Ishikawa (cell line): ENCODE results near the gene AURKAIP1.

Experiments
- CEBPB ChIP-seq: IDR thresholded peaks from 2 replicates; pipeline ENCODE4 v1.6.1; 2012
- CREB1 ChIP-seq: IDR thresholded peaks from 2 replicates; pipeline ENCODE4 v1.6.1; 2012; ENCODE audit warnings: low read depth
- EGR1 ChIP-seq: IDR thresholded peaks from 2 replicates; pipeline ENCODE4 v1.6.1; 2012
- EP300 ChIP-seq: IDR thresholded peaks from 2 replicates; pipeline ENCODE4 v1.6.1; 2012; ENCODE audit warnings: borderline replicate concordance
- FOXM1 ChIP-seq: IDR thresholded peaks from 2 replicates; pipeline ENCODE4 v1.6.1; 2012; ENCODE audit warnings: low read depth, borderline replicate concordance
- MAX ChIP-seq: IDR thresholded peaks from 2 replicates; pipeline ENCODE4 v1.6.1; 2012
- NFIC ChIP-seq: IDR thresholded peaks from 2 replicates; pipeline ENCODE4 v1.6.1; 2012
- RAD21 ChIP-seq: IDR thresholded peaks from 2 replicates; pipeline ENCODE4 v1.6.1; 2012; ENCODE audit warnings: low read depth
- REST ChIP-seq: IDR thresholded peaks from 2 replicates; pipeline ENCODE4 v1.6.1; 2012; ENCODE audit warnings: low read depth, mild to moderate bottlenecking
- TAF1 ChIP-seq: IDR thresholded peaks from 2 replicates; pipeline ENCODE4 v1.6.1; 2012; ENCODE audit warnings: low read depth, mild to moderate bottlenecking
- TCF12 ChIP-seq: IDR thresholded peaks from 2 replicates; pipeline ENCODE4 v1.6.1; 2012; ENCODE audit warnings: low read depth
- TEAD4 ChIP-seq: IDR thresholded peaks from 2 replicates; pipeline ENCODE4 v1.6.1; 2012
- USF1 ChIP-seq: IDR thresholded peaks from 2 replicates; pipeline ENCODE4 v1.6.1; 2012
- YY1 ChIP-seq: IDR thresholded peaks from 2 replicates; pipeline ENCODE4 v1.6.1; 2012; ENCODE audit warnings: low read depth
- ZBTB7A ChIP-seq: IDR thresholded peaks from 2 replicates; pipeline ENCODE4 v1.6.1; 2012; ENCODE audit warnings: low read depth

AURKAIP1 gene

GRCh38 chr1:1342061-1342562 lies 32.9 kb downstream of the AURKAIP1 start:
- no peak for TF ChIP-seq MAX
- TF ChIP-seq RAD21: no peak
- no peak for TF ChIP-seq ZBTB7A
- no peak for TF ChIP-seq CREB1
- no peak for TF ChIP-seq REST
- TF ChIP-seq CEBPB: no peak
- TF ChIP-seq YY1: no peak
- no peak for TF ChIP-seq USF1
- no peak for TF ChIP-seq TCF12

- TF ChIP-seq REST (no peak), YY1 (no peak), TAF1 (no peak), CREB1 (no peak), NFIC (no peak), ZBTB7A (no peak), CEBPB (no peak)
Observed at GRCh38 chr1:1341549-1342021, 33.4 kb downstream of the AURKAIP1 start.

GRCh38 chr1:1340791-1341548 lies 34.0 kb downstream of the AURKAIP1 start:
- TF ChIP-seq NFIC: no peak
- TF ChIP-seq CEBPB: no peak
- TF ChIP-seq TCF12: no peak
- TF ChIP-seq RAD21: no peak
- no peak for TF ChIP-seq MAX

GRCh38 chr1:1340185-1340584 lies 34.8 kb downstream of the AURKAIP1 start:
- TF ChIP-seq NFIC (no peak), FOXM1 (no peak), TAF1 (no peak), MAX (no peak), TCF12 (no peak), YY1 (no peak), CEBPB (no peak), EP300 (no peak), EGR1 (no peak), CREB1 (no peak), USF1 (no peak), REST (no peak), TEAD4 (no peak), RAD21 (no peak)

GRCh38 chr1:1338278-1338677 lies 36.7 kb downstream of the AURKAIP1 start:
- TF ChIP-seq MAX (0 out of 2 replicates have a peak, but pooled peaks have one; percentile 15), TEAD4 (no peak)
